ENCODE data around the gene FUNDC2. TPM values are rescaled to one million over a fixed set of nuclear protein-coding genes. Genes with fewer than 3 reads are reported as not detected.
A peak's percentile ranks its signal among the peaks of the same experiment; 100 is the strongest.

FUNDC2 gene
- total RNA-seq, 1 donor from 2014 or later = 83.9 TPM

DNA sequence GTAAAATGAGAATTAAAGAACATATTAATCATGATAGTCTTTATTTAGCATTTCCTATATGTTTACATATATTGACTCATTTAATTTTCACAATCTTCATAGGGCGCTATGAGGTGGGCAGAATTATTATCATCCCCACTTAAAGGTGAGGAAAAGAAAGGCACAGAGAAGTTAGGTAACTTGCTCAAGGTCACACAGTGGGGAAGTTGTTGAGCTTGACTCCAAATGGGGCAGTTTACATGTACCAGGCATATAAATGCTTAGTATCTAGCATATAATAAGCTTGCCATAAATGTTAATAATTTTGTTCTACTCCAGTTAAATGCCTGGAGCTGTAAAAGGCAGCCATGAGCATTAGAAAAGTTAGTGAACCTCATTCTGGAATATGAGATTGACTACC is 42.8 kb downstream of the FUNDC2 start:
- peaks cover 4% of the 10 kb centered on the region for H3K27me3 Mint-ChIP-seq (ENCODE audit: unreplicated experiment)
- H3K9me3 Mint-ChIP-seq (ENCODE audit: unreplicated experiment) = peaks cover 2% of the 10 kb centered on the region
- no peak for DNase-seq
- no peaks in the 10 kb centered on the region for H3K36me3 Mint-ChIP-seq (ENCODE audit: unreplicated experiment)
- peaks cover 7% of the 10 kb centered on the region for H3K4me1 Mint-ChIP-seq (ENCODE audit: low read depth, unreplicated experiment)
- no peak overlapping the region for H3K27ac Mint-ChIP-seq (ENCODE audit: unreplicated experiment)
- TF ChIP-seq, protein P1, sequence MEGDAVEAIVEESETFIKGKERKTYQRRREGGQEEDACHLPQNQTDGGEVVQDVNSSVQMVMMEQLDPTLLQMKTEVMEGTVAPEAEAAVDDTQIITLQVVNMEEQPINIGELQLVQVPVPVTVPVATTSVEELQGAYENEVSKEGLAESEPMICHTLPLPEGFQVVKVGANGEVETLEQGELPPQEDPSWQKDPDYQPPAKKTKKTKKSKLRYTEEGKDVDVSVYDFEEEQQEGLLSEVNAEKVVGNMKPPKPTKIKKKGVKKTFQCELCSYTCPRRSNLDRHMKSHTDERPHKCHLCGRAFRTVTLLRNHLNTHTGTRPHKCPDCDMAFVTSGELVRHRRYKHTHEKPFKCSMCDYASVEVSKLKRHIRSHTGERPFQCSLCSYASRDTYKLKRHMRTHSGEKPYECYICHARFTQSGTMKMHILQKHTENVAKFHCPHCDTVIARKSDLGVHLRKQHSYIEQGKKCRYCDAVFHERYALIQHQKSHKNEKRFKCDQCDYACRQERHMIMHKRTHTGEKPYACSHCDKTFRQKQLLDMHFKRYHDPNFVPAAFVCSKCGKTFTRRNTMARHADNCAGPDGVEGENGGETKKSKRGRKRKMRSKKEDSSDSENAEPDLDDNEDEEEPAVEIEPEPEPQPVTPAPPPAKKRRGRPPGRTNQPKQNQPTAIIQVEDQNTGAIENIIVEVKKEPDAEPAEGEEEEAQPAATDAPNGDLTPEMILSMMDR (IDR thresholded peaks at IDR 0.05; ENCODE audit: partially characterized antibody, unreplicated experiment) = no peak
- H3K4me3 Mint-ChIP-seq (ENCODE audit: unreplicated experiment) = no peak overlapping the region

DNA sequence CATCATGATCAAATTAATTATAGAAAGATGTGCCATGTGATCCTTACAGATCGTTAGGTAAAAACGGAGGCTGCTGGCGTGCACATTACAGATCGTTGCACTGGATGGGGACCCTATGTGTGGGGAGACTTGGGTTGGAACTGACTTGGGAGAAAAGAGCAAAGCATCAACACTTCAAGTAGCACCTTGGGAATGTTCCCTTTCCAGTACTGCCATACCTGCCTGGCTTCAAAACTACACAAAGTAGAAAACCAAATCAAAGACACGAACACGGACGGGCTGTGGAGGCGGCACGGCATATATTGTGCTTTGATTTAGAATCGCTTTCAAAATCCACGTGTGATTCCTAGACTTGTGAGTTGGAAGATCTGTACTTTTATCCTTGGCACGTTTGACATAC is 43.4 kb downstream of the FUNDC2 start:
- peaks cover 4% of the 10 kb centered on the region for H3K27me3 Mint-ChIP-seq (ENCODE audit: unreplicated experiment)
- H3K9me3 Mint-ChIP-seq (ENCODE audit: unreplicated experiment) = peaks cover 2% of the 10 kb centered on the region
- H3K4me3 Mint-ChIP-seq (ENCODE audit: unreplicated experiment) = peak overlapping the region; percentile 76
- DNase-seq = no peak
- H3K27ac Mint-ChIP-seq (ENCODE audit: unreplicated experiment) = no peak overlapping the region
- TF ChIP-seq, protein P1 (IDR thresholded peaks at IDR 0.05; ENCODE audit: partially characterized antibody, unreplicated experiment) = no peak
- peaks cover 7% of the 10 kb centered on the region for H3K4me1 Mint-ChIP-seq (ENCODE audit: low read depth, unreplicated experiment)
- H3K36me3 Mint-ChIP-seq (ENCODE audit: unreplicated experiment) = no peaks in the 10 kb centered on the region

DNA sequence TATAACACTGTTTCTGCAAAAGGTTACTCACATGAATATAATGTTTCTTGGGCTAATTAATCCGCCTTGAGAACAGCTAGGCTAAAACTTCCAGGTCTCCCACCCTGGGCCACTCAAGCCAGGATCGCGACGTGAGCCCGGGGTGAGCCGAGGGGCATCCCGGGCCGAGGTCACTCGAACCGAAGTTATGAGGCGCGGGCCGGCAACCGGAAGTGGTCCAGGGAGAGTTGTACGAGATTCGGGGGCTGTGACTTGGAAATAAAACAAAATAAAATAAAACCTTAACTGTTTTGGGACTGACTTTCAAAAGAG is 44.0 kb downstream of the FUNDC2 start:
- Mint-ChIP-seq H3K4me3 (ENCODE audit: unreplicated experiment) (peak overlapping the region; percentile 76), H3K27me3 (ENCODE audit: unreplicated experiment) (peaks cover 4% of the 10 kb centered on the region), H3K36me3 (ENCODE audit: unreplicated experiment) (peaks cover 5% of the 10 kb centered on the region), H3K9me3 (ENCODE audit: unreplicated experiment) (peaks cover 2% of the 10 kb centered on the region), H3K4me1 (ENCODE audit: low read depth, unreplicated experiment) (peaks cover 7% of the 10 kb centered on the region), H3K27ac (ENCODE audit: unreplicated experiment) (no peak overlapping the region)
- TF ChIP-seq, protein P1 (IDR thresholded peaks at IDR 0.05; ENCODE audit: partially characterized antibody, unreplicated experiment) = no peak
- no peak for DNase-seq

DNA sequence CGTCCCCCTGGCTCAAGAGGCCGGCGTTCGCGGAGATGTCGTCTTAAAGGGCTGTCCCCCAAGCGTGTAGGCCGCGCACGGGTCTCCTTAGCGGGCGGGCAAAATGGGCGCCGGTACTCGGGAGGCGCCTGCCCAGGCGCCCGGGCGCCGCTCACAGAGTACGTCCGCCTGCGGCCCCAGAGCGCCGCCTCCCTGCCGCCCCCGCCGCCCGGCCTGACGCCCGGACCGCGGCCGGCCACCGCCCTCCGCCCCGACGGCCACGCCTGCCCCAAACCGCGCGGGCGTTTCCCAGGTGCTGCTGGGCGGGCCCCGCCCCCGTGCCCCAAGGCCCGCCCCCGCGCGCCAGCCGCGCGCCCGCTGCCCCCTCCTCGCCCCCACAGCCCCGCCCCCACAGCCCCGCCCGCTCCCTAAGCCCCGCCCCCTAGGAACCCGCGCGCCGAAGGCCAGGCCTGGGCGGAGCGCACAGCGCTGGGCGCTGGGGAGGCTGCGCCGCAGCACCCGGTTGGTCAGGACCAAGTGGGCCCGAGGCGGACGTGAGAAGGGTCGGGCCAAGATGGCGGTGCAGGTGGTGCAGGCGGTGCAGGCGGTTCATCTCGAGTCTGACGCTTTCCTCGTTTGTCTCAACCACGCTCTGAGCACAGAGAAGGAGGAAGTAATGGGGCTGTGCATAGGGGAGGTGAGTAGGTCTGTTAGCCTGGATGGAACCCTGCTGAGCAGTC is 44.5 kb downstream of the FUNDC2 start, which contains the start of the genes BRCC3, CMC4 and MTCP1:
TSS of gene BRCC3 (plus strand) at position 534 of the 719 bp plus-strand sequence. CDS start at position 554, 20 bp downstream.
TSS of gene CMC4 (minus strand) at position 162 of the 719 bp plus-strand sequence. CDS start 7,113 bp downstream, outside the sequence.
TSS of gene MTCP1 (minus strand) at position 162 of the 719 bp plus-strand sequence. CDS start 5,126 bp downstream, outside the sequence.
- TF ChIP-seq, protein P1 (IDR thresholded peaks at IDR 0.05; ENCODE audit: partially characterized antibody, unreplicated experiment) = no peak
- Mint-ChIP-seq H3K27me3 (ENCODE audit: unreplicated experiment) (peaks cover 4% of the 10 kb centered on the region), H3K4me1 (ENCODE audit: low read depth, unreplicated experiment) (peaks cover 7% of the 10 kb centered on the region), H3K4me3 (ENCODE audit: unreplicated experiment) (peak within 1 kb of the TSS; percentile 89), H3K36me3 (ENCODE audit: unreplicated experiment) (peaks cover 6% of the 10 kb centered on the region), H3K9me3 (ENCODE audit: unreplicated experiment) (peaks cover 2% of the 10 kb centered on the region), H3K27ac (ENCODE audit: unreplicated experiment) (peak within 1 kb of the TSS; percentile 92)
- DNase-seq = peak; percentile 75

DNA sequence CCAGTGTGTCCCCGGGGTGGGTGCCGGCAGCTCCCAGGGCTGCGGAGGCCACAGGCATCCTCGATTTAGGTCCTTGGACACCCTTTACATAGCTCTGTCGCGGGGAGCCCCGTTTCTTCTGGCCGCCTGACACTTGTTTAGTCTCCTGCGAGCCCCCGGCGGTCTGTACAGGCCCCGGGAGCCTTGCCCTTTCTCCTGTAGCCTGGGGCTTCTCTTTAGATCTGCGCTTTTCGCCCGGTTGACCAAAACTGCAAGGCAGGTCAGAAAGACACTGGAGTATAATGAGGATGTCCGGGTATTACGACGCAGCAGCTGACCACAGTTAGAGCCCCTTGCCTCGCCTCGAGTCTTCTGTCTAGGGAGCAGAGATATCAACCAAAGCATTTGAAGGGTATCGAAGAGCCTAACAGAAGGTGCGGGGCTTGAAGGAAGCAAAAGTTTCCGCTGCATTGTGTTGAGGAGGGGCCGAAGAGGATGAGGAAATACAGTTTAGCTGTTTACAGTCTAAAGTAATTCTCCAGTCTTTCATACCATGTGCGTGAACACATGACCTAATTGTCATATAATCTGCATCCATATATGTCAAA is 45.1 kb downstream of the FUNDC2 start:
- H3K27ac Mint-ChIP-seq (ENCODE audit: unreplicated experiment) = peak overlapping the region; percentile 92
- H3K27me3 Mint-ChIP-seq (ENCODE audit: unreplicated experiment) = peaks cover 4% of the 10 kb centered on the region
- peaks cover 7% of the 10 kb centered on the region for H3K4me1 Mint-ChIP-seq (ENCODE audit: low read depth, unreplicated experiment)
- peaks cover 6% of the 10 kb centered on the region for H3K36me3 Mint-ChIP-seq (ENCODE audit: unreplicated experiment)
- H3K4me3 Mint-ChIP-seq (ENCODE audit: unreplicated experiment) = peak overlapping the region; percentile 89
- peak; percentile 35 for DNase-seq
- H3K9me3 Mint-ChIP-seq (ENCODE audit: unreplicated experiment) = peaks cover 2% of the 10 kb centered on the region
- TF ChIP-seq, protein P1 (IDR thresholded peaks at IDR 0.05; ENCODE audit: partially characterized antibody, unreplicated experiment) = no peak
